HT1080 (cell line): ENCODE results near the gene PLEKHA6. TPM values are rescaled to one million over a fixed set of nuclear protein-coding genes. Genes with fewer than 3 reads are reported as not detected.

Source experiments
- DNase-seq: peaks from one replicate; pipeline ENCODE4 v3.0.0-alpha.2; 2015; ENCODE audit warnings: low read depth
- total RNA-seq: library from RNA; depleted of rRNA; stranded (reverse); fragments of >200 nt; shearing (Covaris generic); gene quantifications from 2 replicates; pipeline ENCODE4 v1.2.3, GENCODE V29; 2014

PLEKHA6 gene
- total RNA-seq, 1 experiment from 2014 or later: 0.19 TPM

DNA sequence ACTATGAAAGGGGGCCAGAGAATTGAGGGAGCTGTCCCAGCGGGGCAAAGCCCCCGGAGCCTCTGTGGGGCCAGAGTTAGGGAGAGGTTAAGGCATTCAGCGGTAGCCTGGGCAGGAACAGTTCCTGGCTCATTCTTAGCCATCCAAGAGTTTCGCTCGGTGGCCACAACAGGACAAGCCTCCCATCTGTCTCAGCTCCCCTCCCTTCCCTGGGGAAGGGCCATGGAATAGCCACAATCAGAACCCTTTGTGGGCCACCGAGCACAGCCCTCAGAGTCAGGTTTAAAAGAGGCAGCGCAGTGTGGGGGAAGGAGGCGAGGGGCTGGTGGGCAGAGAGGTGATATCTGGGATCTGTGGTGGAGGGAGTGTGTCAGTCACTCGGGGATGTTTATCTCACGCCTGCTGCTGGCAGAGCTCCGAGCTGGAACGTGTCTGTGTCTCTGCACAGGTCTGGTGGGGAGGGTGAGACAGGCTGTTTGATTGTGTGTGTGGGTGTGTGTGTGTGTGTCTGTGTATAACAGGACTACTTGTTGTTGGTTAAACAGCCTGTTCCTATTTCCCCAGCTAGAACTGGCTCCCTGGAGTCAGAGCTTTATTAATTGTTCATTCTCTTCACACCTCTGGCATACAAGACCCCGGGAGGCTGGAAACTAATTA is 96.3 kb downstream of the PLEKHA6 start:
- DNase-seq: no peak

DNA sequence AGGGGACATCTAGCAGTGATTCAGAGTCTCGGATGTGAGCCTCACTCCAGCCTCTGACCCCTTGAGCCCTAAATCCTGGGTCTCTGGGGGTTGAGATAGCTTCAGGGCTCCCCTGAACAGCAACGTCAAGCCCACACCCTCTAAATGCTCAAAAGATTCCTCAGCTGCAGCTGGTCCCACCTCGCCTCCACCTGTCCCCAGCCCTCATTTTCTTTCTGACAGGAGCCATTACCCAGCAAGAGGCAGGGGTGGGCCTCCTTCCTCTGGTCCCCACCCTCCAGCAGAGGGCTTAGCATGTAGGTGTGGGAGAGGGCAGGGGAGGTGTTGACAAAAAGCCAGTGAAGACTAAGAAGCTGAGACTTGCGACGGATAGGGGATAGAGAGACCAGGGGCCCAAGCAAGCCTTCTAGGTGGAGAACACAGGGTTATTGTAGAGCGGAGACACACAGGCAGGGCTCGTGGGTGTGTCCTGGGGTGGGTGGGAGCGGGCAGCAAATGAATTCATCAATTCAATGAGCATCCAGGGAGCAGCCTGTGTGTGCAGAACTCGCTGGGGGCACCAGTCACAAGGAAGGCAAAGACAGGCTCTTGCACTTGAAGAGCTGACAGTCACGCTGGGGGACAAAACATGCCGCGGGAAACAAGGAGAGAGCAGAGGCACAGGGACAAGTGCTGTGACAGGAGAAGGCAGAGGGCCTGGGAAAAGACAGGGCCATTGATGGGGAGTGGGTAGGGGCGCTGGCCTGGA is 97.0 kb downstream of the PLEKHA6 start:
- DNase-seq: no peak

DNA sequence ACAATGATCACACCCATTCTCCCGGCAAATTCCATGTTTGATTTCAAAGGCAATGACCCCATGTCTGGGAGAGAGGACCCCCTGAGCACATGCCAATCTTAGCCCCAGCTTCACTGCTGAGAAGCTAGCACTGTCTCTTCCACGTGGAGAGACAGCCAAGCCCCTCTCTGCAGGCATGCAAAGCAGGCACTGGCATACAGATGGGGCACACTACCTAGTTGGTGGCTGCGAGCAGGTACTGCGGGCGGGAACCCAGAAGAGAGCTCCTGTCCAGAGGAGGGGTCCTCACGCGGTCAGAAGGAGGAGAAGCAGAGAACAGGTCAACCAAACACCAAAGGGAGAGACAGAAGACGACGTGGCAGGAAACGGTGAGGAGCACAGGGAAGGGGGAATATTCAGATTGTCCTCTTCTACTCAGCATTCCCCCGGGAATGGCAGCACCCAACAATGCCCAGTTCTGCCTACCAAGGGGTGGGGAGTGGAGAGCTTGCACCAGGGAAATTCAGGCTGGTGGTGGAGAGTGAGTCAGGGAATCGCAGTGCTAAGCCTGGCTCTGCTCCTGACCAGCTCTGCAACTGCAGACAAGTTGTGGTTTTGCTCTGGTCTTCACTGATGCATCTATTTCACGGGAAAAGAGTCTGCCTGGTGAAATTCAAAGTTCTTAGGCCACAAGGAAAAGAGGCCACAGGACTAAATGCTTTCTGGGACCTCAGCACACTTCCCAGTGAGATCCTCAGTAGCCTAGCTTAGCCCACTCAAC is 97.8 kb downstream of the PLEKHA6 start:
- peak; percentile 34 for DNase-seq

DNA sequence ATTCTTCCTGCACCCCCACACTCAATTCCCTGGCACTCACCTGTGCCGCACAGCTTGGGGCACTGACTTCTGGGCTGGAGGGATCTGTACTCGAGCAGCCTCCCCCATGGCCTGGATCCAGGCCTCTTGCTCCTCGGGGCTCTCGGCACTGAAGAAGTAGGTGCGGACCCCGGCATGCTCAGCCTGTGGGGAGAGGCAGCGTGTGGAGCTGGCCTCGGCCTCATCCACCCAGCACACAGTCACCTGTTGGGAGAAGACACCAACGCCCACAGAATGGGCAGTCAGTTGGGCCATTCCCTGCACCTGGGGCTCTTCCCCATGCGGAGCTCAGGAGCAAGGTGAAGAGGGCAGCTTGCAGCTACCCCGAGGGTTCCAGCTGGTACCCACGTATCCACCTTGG is 98.5 kb downstream of the PLEKHA6 start:
- no peak for DNase-seq

DNA sequence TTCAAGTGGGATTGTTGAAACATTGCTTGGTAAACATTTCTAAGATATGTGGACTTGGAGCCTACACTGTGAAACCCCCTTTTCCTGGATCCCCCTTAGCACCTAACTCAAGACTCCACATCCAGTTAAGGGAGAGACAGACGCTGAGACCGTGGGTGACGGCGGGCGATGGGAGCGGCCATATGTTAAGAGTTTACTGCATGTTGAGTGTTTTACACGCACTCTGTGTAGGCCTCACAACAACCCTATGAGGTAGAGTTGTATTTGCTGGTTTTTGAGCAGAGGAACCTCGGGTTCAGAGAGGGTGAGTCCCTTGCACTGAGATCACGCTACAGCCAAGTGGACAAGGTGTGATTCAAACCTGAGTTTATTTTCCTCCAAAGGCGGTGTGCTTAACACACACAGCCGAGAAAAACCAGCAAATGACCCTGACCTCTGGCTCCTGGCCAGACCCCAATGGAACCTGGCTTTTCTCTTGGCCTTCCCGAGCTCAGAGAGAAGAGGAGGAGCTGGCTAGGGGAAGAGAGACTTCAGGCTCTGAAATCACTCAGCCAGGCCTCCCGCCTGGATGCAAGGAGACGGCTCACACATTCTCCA is 99.0 kb downstream of the PLEKHA6 start:
- DNase-seq: no peak

DNA sequence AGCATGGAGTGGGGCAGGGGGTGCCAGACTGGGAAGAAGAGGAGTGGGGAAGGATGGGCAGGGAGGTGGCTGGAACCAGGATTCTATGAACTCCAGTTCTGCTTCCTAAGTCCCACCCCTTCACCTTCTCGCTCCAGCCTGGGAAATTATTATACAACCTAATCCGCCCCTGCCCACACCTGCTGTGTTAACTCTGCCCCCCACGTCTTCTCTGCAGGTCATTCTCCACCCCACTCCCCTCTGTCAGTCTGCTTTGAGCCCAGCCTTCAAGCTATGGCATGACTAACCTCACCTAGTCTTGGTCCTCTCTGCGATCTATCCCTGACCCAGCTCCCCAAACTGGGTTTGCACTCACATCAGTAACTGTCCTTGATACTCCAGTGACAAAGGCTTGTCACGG is 99.9 kb downstream of the PLEKHA6 start:
- no peak for DNase-seq

DNA sequence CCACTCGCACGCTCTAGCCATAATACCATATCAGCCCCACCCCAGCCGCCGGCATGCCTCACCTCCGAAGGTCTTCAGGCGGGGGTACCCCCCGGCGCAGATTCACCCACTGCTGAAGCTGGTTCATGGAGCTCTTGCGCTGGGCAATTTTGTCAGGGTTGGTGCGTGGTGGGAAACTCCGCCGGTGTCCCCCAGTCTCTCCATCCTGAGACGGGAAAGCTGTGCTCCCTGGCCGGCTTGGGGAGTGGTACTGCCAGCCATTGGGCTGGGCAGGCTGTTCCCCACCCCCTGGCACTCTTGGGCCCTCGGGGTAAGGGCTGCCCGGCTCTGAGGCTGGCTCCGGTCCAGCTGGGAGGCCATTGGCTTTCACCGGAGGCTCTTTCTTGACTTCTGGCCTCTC is 100.5 kb downstream of the PLEKHA6 start:
- DNase-seq: no peak

DNA sequence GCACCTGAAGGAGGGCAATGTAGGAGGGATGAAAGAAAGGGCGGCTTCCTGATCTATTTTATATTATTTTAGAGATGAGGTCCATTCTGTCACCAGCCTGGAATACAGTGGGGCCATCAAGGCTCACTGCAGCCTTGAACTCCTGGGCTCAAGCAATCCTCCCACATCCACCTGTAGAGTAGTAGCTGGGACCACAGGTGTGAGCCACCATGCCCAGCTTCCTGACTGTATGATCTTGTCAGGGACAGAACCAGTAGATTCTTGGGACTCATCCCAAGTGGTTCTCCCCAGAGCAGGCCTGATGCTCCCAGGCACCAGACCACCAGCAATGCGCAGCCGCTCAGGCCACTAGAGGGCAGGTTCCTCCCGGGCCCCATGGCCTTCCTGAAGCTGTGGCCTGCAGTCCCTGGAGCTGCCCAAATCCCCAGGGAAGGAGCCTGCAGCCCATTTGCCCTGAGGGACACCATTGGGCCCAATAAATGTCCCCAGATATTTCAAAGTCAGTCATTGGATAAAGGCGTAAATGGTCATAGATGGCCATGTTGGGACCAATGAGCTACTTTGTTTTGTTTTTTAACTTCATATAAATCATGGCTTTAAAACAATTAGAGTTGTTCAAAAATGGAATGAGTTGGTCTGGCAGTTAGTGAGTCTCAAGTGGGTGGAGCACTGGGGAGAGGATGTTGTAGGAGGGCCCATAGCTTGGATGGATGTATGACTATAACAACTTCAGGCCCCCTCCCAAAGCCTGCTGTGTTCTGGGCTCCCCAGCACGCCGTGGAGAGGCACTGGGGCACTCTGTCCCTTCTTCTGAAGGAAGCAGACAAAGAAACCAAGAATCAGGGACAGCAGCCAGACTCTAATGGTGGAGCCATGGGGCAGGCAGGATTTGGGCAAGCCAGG is 101.3 kb downstream of the PLEKHA6 start:
- DNase-seq: peak; percentile 44

DNA sequence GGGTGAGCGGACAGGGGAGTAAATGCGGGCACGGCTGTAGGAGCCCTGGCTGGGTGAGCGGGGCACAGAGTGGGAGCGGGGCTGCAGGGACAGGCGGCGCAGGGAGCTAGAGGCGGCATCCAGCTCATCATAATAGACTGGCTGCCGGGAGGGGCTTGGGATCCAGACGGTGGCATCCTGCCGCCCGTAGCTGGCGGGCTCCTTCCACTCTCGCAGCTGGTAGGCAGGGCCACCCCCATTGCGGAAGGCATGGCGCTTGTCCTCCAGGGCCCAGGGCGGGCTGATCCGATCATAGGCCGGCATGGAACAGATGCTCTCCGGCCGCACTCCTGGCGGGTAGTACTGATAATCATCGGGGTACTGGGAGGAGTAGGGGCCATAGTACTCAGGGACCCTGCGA is 102.3 kb downstream of the PLEKHA6 start:
- no peak for DNase-seq

DNA sequence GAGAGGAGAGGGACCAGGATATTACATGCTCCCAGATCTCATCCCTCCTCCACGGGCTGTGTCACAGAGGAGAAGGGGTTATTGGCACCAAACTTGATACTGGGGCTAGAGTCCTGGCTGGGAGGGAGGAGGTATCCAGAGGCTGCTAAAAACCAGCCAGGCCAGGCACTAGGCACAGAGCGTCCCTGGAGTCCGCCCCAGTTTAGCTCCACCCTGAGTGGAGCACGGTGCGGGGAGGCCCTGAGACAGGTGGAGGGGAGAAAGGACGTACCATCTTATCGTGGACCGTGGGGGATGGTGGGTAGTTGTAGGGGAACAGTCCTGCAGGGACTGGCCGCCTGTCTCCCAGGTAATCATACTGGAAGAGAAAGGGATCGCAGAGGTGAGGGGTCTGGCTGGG is 103.2 kb downstream of the PLEKHA6 start:
- no peak for DNase-seq

DNA sequence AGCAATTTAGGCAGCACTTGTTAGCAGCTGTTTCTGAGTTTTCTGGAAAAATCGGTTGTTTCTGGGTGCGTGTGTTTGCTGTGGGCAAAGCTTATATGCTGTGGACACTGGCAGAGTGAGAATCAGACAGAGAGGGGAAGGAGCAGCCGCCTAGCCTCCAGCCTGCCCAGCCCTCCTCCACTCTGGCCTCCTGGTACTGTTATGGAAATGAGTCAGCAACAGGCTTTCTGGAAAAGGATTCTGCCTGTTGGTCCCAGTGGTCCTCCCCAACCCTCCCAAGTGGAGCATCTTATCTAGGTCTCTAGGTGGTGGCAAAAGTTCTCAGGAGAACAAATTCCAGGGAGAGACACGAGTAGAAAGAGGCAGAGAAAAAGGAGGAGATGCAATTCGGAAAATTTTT is 103.8 kb downstream of the PLEKHA6 start:
- no peak for DNase-seq

DNA sequence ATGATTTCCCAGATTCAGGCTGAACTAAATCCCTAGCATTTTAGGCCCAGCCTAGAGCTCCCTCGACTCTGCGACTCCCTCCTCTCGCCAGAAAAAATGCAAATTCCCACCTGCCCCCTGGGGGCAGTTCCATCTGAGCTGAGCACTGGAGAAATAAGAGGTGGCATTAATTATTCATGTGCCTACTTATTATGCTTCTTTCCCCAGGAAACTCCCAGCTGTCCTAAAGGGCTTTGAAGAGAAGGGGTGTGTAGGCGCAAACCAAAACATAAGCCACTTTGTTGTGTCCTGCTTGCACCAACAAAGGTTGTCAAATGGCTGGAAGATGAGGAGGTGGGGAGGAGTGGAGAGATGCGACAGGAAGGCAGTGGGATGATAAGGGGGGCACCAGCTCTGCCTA is 104.5 kb downstream of the PLEKHA6 start:
- DNase-seq: no peak

DNA sequence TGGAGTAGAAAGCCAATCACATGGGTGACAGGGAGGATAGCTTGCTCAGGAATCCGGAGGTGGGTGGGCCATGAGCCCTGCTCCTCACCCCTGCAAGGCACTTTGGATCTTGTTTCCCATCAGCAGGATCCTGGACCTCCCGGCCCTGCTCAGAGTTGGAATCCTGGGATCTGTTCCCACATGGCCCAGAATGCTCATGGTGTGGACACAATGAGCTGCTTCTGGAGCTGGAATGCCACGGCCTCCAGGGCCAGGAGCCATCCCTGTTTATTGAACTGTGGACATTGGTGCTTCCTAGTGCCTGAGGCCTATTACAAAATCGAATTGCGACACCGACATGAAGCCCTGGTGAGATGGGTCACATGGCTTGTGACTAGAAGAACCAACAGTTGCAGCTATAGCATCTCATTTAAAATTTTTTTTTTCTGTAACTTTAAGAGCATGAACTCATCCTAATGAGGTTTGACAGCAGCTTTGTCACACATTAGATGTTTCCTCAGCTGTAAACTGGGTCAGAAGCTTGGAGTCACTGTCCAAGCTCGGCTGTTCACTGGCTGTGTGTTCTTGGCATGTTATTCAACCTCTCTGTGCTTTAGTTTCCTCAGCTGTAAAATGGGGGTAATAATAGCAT is 105.6 kb downstream of the PLEKHA6 start:
- no peak for DNase-seq

DNA sequence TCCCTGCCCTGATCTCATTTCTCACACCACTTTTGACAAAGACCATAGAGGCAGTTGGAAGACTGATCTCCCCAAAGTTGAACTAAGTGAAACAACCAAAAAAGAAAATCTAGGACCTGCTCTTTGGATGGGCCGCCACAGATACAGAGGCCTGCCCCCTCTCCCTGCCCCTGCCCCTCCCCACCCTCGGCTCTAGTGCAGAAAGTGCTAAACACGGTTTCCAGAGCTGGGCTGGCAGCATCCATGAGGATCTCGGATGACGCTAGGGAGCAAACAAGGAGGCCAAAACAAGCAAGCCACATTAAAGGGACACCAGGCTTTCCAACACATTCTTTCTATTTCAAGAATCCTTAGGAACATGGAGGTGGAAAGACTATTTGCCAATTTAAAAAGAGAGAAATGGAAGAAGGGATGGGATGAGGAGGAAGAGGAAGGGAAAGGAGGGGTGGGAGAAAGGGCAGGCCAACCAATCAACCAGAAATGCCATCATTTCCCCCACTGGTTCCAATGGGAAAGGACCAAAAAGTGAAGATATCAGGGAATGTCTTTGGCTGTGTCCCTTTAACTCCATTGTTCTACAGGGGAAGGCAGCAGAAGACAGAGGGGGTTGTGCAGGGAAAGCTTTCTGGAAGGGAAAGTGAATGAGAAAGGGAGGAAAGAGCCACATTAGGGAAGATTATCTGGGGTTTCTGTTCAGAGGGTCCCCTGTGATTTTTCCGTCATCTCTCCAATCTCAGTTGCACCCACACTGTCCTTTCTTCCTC is 107.6 kb downstream of the PLEKHA6 start:
- DNase-seq: no peak

DNA sequence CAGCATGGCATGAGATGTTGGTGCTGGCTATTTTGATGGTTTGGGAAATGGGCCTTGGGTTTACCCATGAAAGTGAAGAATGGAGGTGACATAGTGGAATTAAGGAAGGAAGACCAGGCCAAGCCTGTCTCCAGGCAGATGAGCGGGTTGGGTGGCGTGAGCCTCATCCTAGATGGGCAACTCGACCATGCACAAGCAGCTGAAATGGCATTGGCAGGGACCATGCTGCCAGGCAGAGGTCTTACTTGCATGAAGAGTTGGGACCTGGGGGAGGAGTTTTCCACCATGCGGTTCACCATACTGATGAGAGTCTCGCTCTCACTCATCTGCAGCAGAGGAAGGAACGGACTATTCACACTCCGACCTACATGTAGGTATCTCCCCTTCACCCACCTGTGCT is 108.4 kb downstream of the PLEKHA6 start:
- DNase-seq: no peak

DNA sequence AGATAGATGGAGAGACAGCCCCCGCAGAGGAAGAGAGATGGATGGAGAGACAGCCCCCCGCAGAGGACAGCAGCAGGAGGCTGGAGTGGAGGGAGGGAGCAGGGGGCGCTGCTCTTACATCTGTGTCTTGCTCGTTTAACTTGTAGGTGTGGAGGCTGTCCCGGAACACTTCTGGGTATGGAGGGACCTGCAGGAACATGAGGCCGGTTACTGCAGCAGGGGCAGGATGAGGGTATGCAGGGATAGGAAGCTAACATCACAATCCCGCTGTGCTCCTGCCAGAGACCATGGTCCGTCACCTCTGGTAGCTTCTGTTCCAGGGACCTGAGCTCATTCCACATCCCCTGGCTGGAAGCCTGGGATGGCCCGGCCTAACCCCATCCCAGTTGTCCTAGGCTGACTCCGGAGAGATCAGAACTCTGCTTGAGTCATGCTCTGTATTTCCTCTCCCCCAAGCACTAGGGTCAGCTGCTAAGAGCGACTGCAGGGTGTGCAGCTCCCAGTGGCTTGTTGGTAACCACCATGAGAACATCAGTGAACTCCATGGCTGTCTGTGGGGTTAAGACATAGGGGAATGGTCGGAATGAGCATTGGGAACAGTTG is 109.2 kb downstream of the PLEKHA6 start:
- no peak for DNase-seq

DNA sequence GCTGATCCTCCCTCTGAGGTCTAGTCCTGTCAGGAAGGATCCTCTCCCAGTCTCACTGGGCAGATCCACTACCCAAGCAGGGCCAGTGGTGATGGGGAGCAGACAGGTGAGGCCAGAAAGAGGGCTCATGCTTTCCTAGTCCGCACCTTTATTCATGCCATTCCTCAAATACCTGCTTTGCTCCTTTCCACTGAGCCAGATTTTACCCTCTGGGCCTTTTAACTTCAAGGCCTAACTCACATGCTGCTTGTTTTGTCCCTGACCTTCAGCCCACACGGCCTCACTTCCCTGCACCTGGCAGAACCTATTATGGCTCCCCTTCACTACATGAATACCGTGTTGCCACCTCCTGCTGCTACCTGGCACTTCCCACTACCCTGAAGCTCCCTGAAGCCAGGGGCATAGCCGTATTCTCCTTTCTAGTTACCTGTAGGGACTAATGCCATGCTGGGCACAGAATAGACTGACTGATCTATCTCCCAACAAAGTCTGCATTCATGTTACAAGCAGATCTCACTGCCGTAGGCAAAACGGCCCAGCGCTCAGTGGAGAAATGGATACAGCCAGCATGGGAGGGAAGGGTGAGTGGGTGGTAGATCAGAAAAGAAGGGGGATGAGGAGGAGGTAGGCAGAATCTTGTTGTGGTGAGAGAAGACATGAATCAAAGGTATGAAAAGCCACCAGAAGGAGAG is 109.8 kb downstream of the PLEKHA6 start:
- DNase-seq: no peak

DNA sequence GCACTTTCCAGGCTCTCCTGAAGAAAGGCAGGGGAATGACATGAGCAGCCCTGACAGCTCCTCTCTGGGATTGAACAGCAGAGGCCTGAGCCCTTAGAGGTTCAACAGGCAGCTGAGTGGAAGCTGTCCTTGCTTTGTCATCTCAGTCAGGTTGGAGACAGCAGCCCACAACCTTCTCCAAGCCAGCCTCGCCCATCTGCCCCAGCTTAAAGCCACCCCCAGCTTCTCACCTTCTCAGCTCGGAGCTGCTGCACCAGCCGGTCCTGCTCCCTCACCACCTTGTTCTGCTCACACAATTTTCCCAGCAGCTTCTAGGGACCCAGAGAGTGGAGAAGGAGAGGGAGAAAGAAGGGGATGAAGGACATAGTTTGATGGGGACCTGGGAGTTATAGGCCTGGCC is 110.8 kb downstream of the PLEKHA6 start:
- DNase-seq: no peak

DNA sequence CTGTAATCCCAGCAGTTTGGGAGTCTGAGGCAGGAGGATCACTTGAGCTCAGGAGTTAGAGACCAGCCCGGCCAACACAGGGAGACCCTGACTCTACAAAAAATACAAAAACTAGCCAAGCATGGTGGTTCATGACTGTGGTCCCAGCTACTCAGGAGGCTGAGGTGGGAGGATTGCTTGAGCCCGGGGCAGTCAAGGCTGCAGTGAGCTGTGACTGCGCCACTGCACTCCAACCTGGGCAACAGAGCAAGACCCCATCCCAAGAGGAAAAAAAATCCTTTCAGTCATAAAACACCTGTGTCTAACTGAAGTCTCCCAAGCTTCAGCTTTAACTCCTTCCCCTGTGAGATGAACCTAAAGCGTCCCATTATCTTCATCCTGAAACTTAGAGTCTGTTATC is 112.9 kb downstream of the PLEKHA6 start:
- DNase-seq: no peak
